Kidney capillary endothelial cell (primary cell): ENCODE measurements around the gene CLSTN2.

Experiments
- DNase-seq: peaks from one replicate; pipeline ENCODE4 v3.0.0-alpha.2; 2018; ENCODE audit warnings: low spot score

The CLSTN2 gene

DNA sequence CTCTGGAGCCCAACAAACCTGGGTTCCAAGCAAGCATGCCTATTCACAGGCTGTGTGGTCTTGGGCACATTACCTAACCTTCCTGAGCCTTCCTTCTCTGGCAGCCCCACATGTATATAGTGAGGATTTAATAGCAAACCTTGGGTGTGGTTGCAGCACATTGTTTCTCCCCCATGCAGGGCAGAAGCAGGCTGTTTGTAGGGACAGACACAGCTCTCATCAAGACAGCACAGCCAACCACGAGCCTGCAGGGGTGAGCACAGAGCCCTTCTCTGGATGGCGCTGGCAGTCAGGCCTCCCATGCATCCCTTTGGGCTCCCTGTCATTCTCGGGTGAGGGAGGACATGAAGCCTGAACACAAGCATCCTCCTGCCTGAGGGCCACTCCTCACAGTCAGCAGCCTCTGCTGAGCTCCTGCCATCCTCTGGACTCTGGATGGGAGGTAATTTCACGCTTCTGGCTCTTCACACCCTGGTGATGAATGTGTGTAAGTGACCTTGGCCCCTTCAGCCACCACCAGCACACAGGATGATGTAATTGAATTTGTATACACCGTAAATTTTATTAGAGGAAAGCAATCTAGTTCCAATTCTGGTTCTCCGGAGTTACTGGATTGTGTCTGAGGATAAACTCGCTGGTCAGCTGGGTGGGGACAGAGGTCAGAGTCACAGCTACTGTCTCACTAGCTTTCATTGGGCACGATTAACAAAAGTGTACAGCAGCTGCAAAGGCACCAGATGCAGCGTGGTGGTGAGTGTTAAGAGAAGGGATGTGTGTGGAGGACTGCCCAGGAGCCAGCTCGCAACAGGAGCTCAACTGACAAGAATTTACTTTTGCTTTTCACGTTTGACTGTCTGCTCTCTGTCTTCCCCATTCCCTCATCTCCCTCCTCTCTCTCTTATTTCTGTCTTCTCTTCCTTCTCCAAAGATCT is 118.1 kb downstream of the CLSTN2 start:
- no peak for DNase-seq

DNA sequence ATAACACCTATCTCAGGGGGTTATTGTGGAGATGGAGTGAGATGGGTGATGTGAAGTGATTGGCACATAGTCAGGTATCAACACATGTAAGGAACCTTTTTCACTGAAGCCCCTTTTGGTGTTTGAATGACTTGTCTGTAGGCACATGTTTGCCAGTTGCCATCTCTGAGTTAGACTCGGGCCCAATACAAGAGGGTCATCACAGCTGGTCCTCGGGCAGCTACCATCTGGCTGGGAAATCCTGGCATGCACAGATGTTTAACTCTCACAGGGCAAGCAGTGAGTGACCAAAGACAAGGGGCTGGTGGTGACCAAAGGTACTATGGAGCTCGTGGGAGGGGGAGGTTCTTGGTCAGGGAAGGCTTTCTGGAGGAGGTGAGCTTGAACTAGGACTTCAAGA is 118.8 kb downstream of the CLSTN2 start:
- no peak for DNase-seq

DNA sequence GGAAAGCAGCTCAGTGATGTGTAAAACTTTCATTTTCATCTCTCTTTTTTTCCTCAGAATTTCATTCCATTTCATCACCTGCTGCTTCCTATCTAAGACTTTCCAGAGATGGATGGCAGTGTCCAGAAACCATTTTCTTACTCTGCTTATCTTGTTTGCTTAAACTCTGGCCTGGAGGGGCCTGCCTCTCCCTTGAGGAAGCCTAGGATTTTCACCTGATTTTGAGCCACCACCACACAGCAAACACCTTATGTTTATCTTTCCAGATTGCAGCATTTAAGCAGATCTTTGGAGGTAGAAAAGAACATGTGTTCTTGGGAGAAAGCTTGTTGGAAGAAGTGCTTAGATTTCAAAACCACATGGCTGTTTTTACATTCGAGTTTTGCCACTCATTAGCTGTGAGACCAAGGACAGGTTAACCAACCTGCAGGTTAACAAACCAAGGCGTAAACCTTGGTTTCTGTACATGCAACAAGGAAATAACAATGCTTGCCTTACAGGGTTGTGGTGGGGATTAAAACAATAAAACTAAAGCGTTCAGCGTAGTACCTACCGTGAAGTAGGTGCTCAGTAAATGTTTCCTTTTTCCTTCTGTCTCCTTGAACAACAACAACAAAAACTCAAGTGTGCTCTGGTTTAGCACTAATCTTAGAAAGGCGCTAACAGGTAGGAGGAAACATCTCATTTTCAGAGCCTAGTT is 120.3 kb downstream of the CLSTN2 start:
- DNase-seq, result no peak

DNA sequence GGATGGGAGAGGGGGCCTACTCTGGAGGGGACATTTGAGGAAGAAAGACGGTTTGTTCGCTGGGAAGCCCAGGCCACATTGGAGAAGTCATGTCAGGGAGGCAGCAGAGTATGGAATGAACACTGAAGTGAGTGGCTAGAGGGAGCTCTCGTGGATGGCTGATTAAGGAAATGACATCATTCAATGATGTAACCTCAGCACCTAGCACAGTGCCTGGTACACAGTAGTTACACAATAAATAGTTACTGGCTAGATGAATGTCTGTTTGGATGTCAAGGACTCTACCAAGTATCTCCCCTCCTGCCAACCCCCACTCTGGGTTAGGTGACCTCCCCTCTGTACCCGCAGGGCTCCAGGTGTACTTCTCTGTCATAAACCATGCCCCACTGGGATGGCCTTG is 121.1 kb downstream of the CLSTN2 start:
- DNase-seq, result no peak

DNA sequence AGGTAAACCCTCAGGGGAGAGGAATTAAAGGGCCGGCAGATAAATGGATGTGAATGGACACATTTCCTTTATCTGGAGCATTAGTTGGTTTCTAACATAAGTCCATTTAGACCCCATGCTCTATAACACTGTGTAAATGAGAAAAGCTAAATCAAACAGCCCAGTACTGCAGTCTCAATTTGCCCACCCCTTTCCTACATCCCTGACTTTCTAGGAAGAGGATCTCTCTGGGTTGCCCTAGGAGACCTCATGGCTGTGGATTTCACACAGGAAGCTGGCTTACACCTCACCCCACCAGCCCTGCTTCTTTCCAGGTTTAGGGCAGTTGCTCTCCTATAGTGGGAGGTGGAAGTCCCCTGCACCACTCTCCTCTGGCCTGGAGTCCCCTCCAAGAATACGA is 126.2 kb downstream of the CLSTN2 start:
- DNase-seq, result no peak

DNA sequence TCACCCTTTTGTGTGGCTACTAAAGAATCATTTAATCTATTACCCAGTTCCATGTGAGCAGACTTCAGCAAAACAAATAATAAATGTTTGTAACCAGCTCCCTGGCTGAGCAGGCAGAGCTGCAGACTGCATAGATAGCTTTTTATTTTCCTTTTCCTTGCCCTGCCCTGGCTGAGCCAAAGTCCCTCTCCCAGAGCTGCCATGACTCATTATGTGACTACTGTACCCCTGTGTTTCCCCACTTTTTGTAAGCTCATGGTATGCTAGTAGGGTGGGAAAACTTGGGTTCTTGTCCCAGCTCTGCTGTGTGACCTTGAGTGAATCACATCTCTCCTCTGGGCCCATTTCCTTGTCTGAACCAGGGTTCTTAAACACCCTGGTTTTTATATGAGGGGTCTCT is 127.5 kb downstream of the CLSTN2 start:
- no peak for DNase-seq

DNA sequence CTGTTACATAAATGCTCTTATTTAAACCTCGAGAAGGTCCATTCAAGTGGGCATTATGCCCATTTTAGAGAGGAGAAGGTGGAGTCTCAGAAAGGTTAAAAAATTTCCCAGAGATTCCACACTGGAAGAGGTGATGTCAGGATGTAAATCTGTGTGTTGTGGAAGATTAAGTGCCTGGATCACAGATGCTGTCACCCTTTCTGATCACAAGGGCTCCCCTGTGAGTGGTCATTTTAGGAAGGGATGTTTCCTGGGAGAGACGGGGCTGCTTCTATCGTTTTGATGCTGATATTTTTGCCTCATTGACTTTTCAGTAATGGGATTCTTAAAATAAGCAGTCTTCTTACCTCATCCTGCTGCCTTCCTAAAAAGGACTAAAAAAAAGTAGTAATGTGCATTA is 132.5 kb downstream of the CLSTN2 start:
- no peak for DNase-seq

DNA sequence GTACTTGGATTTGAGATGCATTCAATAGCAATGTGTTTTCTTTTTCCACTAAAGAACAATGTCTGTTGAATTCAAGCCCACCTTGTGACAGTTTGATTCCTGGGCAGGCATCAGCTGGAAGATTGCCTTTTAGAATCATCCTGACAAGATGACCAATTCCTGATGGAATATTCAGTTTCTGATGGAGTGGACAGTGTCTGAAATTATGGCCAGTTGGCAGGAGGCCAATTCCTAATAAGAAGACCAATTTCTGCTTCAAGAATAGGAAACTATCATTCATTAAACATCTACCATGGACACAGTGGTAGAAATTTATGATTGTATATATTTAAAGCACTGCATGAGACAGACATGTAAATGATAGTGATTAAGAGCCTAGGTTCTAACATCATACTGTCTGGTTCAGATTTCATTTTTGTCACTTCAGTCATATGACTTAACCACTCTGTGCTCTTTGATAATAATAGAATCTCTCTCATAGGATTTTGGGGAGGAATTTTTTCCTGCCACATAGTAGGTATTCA is 133.6 kb downstream of the CLSTN2 start:
- DNase-seq, result no peak

DNA sequence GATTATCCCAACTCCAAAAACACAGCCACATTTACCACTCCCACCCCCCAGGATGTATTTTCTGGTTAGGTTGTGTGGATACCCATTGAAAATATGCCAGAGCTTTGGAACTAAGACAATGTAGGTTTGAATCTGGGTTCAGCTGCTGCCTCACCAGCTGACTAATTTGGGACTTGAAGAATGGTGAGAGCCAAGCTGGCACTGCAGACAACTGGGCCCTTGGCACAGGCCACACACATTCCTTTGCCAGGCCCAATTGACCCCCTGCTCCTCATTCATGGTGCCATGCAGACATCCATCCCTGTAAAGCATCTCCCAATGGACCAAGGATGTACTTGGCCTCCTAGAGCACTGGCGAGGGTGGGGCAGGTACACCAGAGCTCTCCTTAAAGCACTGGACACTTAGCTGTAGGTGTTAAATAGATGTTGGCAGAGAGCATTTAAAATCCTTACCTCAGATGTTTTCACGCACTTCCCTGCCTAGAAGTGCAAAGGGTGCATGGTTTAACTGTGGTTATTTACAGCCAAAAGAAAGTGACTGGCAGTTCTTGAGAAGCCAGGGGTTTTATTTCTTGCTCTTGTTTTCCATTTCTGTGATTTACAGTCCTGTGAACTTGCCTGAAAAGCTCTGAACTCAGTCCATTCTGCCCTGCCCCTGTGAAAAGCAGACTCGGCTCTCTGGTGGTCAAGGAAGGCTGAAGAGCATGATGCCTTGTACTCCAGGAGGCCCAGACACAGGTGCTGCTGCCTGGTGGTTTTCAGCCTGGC is 138.5 kb downstream of the CLSTN2 start:
- DNase-seq, result no peak

DNA sequence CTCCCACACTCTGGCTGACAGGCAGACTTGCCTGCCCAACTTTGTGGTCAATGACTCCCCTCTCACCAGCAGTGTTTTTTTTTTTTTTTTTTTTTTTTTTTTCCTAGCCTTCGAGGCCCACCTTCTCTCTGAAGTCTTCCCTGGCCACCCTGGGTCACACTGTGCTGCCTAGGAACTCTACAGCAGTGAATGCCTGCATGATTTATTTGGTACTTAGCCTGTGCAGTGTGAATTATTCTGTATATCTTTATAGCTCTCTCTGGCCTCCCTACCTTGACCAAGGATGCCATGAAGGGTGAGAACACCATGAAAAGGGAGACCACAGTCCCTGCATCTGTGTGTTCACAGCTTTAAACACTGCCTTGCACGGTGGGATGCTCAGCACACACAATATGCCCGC is 141.6 kb downstream of the CLSTN2 start:
- DNase-seq, result no peak

DNA sequence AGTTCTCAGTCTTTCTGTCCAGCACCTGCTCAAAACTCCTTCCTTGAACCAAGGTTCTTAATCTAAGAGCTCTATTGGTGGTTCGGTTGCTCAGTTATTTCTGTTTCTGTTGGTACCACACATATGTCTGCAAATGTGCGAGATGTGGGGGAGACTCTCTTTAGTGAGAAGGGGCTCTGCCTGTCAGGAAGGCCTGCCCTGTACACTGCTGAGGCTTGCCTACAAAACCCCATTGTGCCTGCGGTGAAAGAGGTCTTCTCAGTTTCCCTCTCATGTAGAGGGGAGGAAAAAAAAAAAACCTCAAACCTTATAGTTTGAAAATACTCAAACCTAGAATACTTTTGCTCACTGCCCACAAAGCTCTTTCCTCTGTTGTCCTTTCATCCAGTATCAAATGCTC is 142.4 kb downstream of the CLSTN2 start:
- no peak for DNase-seq

DNA sequence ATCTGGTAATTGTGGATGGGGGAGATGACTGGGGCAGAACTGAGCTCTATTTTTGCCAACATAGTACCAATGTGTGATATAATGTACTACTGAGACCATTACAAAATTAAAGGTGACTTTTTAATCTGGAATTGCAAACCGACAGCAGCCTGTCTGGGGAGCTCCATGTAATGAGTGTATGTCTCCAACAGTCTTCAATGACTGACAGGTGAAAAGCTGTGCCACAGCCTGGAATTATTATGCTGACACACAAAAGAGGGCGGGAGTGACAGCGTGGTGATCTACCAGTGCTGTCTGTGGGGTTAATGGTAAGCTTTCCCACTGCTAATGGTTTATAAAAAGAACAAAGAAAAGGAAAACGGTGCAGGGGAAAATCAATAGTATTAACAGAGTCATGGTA is 143.4 kb downstream of the CLSTN2 start:
- no peak for DNase-seq

DNA sequence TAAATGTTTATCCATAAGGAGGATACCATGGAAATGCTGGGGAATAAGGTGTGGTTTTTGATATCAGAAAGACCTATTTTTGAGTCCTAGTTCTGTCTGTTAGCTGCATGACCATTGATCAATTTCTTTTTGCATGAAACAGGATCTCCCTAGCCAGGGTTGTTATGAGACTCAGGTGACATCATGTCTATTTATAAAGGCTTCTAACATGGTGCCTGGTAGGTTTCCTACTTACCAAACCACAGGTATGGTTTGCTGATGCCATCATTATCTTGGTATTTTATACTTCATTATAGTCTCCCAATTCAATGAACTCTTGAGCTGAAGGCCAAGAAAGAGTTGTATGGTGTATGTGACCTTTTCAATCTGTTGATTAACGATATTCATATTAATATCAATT is 144.0 kb downstream of the CLSTN2 start:
- DNase-seq, result no peak

DNA sequence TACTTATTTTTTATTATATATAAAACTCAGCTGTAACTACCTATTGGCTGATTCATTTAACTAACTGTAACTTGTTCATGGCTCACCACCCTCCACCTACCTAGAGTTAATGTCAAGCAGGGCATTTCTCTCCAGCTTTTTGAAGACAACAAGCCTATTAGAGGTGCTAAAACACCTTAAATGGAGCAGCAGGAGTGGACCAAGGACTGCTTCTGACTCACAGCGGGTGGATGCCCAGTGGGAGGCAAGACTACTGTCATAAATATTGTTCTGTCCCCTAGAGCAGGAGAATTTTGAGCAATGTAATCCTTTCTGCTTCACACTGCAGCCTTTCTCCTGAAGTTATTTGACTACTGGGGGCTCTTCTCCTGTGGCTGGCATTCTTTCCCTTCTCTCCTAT is 146.9 kb downstream of the CLSTN2 start:
- no peak for DNase-seq

DNA sequence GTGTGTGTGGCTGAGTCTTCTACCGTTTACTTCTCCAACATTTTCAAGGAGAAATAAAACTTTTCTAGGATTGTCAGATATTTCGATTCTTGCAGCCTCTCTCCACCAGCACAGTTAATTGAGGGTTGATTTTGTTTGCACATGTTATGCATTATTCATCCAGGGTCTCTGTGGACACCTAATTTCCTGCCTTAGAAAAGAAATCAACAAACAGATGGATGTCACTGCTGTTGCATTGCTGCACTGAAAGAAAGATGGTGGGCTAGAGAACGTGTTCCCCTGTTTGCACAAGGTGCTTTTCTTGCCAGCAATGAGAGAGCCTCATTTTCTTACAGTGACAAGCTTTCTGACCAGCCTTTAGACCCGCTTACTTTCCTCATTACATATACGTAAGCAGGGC is 150.0 kb downstream of the CLSTN2 start:
- DNase-seq, result no peak

DNA sequence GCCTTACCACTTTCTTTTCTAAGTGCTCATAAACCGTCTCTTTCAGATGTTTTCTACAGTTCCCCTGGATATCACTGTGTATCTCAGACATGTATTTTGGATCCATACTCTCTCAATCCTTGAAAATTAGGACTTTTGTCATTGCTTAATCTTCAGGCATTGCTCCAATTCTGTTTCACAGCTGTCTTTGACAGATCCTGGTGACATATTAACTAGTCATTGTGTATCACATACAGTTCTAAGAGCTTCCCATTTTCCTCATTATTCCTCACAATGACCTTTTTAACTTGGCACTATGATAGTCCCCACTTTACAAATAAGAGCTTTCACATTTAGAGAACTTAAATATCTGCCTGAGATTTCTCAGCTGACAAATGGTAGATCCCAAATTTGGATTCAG is 151.7 kb downstream of the CLSTN2 start:
- DNase-seq, result no peak

DNA sequence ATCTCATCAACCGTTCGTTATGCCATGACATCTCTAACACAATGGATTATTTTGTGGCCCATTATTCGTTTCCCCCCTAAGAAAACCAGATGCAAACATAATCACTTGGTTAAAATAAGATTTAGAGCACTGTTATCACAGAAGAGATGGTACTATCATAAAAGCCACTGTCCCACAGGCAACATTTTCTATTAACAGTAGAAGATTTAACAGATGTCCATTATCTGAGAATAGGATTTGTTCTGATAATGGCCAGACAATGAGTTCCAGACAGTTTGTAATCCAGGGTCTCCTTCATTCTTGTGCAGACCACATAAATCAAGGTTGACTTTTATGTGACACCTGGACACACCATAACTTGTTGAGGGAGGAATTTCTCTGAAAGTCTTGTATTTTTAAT is 153.1 kb downstream of the CLSTN2 start:
- DNase-seq, result no peak

DNA sequence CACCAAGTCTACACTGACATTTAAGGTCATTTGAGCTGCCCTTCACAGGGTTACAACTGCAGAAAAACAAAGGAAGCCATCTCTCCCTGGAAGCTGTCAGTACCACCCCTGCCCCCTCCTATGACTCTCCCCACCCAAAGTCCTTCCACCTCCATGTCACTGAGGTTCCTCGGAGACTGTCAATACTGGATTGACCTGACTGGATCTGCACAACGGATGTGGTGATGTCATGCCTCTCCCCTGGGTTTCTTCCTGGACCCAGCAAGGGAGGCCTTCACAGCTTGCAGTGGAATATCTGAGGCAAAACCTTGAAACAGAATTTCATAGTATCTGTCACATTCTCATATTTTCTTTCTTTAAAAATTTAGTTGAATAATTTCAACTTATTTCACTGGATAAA is 153.5 kb downstream of the CLSTN2 start:
- DNase-seq, result no peak

DNA sequence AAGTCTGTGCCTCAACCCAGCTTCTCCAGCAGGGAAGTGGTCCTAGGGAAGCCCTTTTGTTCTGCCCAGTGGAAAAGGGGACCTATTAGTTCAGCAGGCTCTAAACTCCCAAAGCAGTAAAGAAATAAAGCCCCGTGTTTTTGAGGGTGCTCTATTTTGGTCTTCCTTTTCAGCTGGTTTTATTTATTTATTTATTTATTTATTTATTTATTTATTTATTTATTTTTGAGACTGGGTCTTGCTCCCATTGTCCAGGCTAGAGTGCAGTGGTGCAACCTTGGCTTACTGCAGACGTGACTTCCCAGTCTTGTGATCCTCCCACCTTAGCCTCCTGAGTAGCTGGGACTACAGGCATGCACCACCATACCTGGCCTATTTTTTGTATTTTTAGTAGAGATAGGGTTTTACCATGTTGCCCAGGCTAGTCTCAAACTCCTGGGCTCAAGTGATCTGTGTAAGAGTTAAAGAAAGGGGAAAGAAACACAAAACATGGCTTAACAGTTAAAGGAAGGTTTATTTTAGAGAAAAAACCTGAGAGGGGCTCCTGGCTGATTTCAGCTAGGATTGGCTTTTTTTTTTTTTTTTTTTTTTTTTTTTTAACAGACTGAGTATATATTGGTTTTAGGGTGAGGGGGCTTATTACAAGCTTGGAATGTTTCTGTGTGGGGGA is 154.6 kb downstream of the CLSTN2 start:
- no peak for DNase-seq

DNA sequence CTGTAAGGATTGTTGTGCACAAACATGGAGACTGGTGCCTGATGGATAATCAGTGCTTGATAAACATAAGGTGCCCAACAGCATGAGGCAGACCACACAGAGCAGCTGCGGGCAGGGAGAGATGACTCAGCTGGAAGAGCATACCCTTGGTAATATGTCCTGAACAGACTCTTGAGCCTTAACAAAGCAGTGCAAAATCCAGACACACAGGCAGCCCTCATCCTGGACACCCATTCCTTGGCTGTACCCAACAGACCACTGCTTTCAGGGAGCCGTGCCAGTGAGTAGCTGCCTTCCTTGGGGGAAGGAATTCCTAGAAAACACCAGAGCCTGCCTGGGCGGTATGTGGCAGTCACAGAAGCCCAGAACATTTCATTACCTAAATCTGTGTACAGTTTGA is 156.2 kb downstream of the CLSTN2 start:
- DNase-seq, result no peak

DNA sequence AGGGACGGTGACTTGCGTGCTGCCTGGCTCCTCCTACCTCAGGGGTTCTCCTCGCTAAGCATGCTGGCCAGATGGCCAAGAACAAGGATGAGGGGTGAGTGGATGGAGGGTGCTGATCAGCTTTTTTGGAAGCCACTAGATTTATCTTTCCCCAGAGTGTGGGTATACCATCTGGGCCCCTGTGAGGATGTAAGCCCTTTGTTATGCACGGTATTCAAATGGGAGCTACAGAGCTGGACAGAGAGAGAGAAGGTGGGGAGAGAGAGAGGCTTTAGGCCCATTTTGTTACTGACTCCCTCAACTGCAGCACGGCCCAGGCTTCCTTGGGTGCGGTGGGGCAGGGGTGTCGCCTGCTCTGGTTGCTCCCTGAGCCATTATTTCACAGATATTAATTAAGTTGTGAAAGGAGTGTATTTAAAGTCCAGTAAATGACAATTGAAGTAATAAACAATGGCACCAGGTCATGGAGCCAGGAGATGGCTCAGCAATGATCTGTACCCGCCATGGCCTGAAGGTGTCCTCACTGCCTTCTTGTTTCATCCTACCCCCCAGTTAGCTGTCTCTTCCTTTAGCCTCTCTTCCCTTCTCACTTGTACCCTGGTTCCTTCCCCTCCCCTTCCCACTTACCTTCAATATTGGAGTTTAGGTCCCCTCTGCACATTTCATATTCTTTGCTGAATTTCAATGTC is 158.0 kb downstream of the CLSTN2 start:
- no peak for DNase-seq
